Measurements from ENCODE around the gene POC1B. TPM values are rescaled to one million over a fixed set of nuclear protein-coding genes. Genes with fewer than 3 reads are reported as not detected.

Gene POC1B
- total RNA-seq, 4 donors from 2014 or later, result 22.7 to 38.7 (median 25.1) TPM

DNA sequence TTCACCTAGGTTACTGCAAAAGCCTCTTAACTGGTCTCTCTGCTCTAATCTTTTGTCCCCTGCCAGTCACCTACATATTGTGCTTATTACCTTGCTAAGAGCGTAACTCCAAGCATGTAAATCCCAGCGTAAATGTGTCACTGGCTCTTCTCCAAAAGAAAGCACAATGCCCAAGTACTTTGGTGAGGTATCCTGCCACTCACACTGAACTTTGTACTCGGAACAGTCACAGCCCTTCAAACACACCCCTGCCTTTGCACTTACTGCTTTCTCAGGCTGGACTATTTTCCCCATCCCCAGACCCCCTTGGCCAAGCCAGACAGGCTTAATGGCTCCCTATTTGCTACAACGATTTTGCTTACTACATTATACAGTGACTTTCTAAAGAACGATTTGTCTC is 33.0 kb downstream of the POC1B start:
- WGBS, 2 donors, result 73 to 76% methylated on average over 5 of the region's 5 CpGs
- H3K27ac ChIP-seq, result no peak overlapping the region
- H3K4me1 ChIP-seq, result peaks cover 0 to 8% (median 3%) of the 10 kb centered on the region in 4 donors
- no peak for DNase-seq (ENCODE audit: low spot score in 2 of 2)
- peaks cover 0 to 39% (median 7%) of the 10 kb centered on the region in 3 donors for H3K36me3 ChIP-seq
- no peaks in the 10 kb centered on the region for H3K9me3 ChIP-seq
- no peak for TF ChIP-seq CTCF (IDR thresholded peaks at IDR 0.05)
- no peak for TF ChIP-seq POLR2A (IDR thresholded peaks at IDR 0.05)
- TF ChIP-seq EP300 (IDR thresholded peaks at IDR 0.05), result no peak
- no peaks in the 10 kb centered on the region for H3K27me3 ChIP-seq
- no peak overlapping the region for H3K4me3 ChIP-seq

GRCh38 chr12:89490922-89491321 is 34.9 kb downstream of the POC1B start:
- no peaks in the 10 kb centered on the region for H3K27me3 ChIP-seq
- TF ChIP-seq POLR2A (IDR thresholded peaks at IDR 0.05) (no peak), EP300 (IDR thresholded peaks at IDR 0.05) (no peak), CTCF (IDR thresholded peaks at IDR 0.05) (no peak)
- no peak for DNase-seq (ENCODE audit: low spot score in 2 of 2)
- H3K36me3 ChIP-seq, result peaks cover 0 to 56% (median 7%) of the 10 kb centered on the region in 3 donors
- no peak overlapping the region for H3K4me3 ChIP-seq
- WGBS, 2 donors, result 94 to 95% methylated on average over 1 of the region's 1 CpG
- H3K4me1 ChIP-seq, result no peaks in the 10 kb centered on the region
- no peak overlapping the region for H3K27ac ChIP-seq
- no peaks in the 10 kb centered on the region for H3K9me3 ChIP-seq

- H3K27ac ChIP-seq, result no peak overlapping the region
- no peaks in the 10 kb centered on the region for H3K27me3 ChIP-seq
- WGBS, 2 donors, result 87 to 91% methylated on average over 2 of the region's 2 CpGs
- no peak for TF ChIP-seq EP300 (IDR thresholded peaks at IDR 0.05)
- no peak for TF ChIP-seq CTCF (IDR thresholded peaks at IDR 0.05)
- TF ChIP-seq POLR2A (IDR thresholded peaks at IDR 0.05), result no peak
- no peak overlapping the region for H3K4me3 ChIP-seq
- DNase-seq (ENCODE audit: low spot score in 2 of 2), result no peak
- H3K4me1 ChIP-seq, result no peaks in the 10 kb centered on the region
- H3K36me3 ChIP-seq, result peaks cover 0 to 58% (median 7%) of the 10 kb centered on the region in 3 donors
- H3K9me3 ChIP-seq, result no peaks in the 10 kb centered on the region
Observed at GRCh38 chr12:89486264-89486663, 39.6 kb downstream of the POC1B start.

DNA sequence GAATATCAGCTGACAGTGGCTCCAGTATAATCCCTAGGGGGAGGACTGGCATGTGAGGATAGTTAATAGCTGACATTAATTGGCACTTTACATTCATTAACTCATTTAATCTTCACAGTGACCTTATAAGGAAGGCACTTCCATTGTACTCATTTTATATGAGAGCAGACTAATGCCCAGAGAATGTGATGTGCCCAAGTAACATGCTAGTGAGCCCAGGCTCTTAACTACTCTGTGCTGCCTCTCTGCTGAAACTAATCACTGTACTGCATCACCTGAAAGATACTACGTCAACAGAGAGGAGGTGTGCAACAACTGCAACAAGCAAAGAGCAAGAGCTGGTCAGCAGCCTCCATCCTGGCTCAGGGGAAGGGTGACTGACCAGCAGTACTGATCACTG is 41.4 kb downstream of the POC1B start:
- no peaks in the 10 kb centered on the region for H3K9me3 ChIP-seq
- H3K4me3 ChIP-seq, result no peak overlapping the region
- no peaks in the 10 kb centered on the region for H3K4me1 ChIP-seq
- TF ChIP-seq EP300 (IDR thresholded peaks at IDR 0.05), result no peak
- no peak for TF ChIP-seq POLR2A (IDR thresholded peaks at IDR 0.05)
- no peak for TF ChIP-seq CTCF (IDR thresholded peaks at IDR 0.05)
- no peaks in the 10 kb centered on the region for H3K27me3 ChIP-seq
- no peak overlapping the region for H3K27ac ChIP-seq
- peaks cover 0 to 41% (median 5%) of the 10 kb centered on the region in 3 donors for H3K36me3 ChIP-seq
- WGBS, 2 donors, result 93 to 94% methylated on average over 1 of the region's 1 CpG
- no peak for DNase-seq (ENCODE audit: low spot score in 2 of 2)

GRCh38 chr12:89481213-89481914 is 44.5 kb downstream of the POC1B start:
- H3K36me3 ChIP-seq, result peaks cover 0 to 12% (median 0%) of the 10 kb centered on the region in 3 donors
- WGBS, 2 donors, result 52 to 60% methylated on average over 2 of the region's 2 CpGs
- no peaks in the 10 kb centered on the region for H3K9me3 ChIP-seq
- DNase-seq (ENCODE audit: low spot score in 2 of 2), result no peak
- peaks cover 0 to 4% (median 0%) of the 10 kb centered on the region in 4 donors for H3K4me1 ChIP-seq
- TF ChIP-seq EP300 (IDR thresholded peaks at IDR 0.05) (no peak), POLR2A (IDR thresholded peaks at IDR 0.05) (no peak), CTCF (IDR thresholded peaks at IDR 0.05) (no peak)
- no peaks in the 10 kb centered on the region for H3K27me3 ChIP-seq
- H3K4me3 ChIP-seq, result no peak overlapping the region
- H3K27ac ChIP-seq, result peak overlapping the region in 2 of 4 donors; percentile 23 to 27
